B cell (primary cell): ENCODE data around the gene CPNE2.

Experiments
- CTCF ChIP-seq: fragments of 200-600 bp; IDR thresholded peaks from one replicate; pipeline ENCODE4 v1.8.0; 2022; ENCODE audit warnings: antibody characterized with exemption, mild to moderate bottlenecking
- EZH2 ChIP-seq: IDR thresholded peaks from 2 replicates; pipeline ENCODE4 v1.6.1; 2012; ENCODE audit warnings: borderline replicate concordance, low read depth, mild to moderate bottlenecking, moderate library complexity, low read length; ENCODE audit not compliant: insufficient read depth, poor library complexity, severe bottlenecking

DNA sequence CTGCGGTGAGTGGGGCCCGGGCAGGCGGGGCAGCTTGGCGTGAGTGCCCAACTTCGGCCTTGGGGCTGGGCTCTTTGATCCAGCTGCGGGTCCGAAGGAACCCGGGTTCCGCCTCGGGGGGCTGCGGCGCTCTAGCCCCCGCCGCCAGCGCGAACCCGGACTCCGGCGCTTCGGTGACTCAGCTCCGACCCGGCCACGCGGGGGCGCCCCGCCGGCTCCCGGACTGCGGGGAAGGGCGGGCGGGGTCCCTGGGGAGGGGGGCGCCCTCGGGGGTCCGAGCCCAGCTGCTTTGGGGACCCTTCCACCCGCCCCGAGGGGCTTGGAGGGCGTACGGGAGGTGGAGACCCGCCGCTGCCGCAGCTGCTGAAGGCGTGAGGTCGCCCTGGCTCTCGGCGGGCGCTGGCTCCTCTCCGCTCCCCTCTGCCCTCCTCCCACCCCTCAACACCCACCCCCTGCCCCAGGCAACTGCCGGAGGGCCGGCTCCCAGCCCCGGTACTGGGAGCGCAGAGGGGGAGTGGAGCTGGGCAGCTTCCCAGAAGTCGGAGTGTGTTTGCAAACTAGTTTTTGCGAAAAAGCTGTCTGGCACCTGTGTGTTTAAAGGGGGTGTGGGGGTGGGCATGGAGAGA is 516 bp downstream of the CPNE2 start:
- TF ChIP-seq CTCF (peak; percentile 83), EZH2 (no peak)
